CD4-positive, alpha-beta T cell treated with Interleukin-4 for 1 hour (primary cell): ENCODE data around the gene TAB2.

Experiments
- DNase-seq, 2 donors: peaks; one replicate each; pipeline ENCODE4 v3.0.0-alpha.2; 2020 to 2022

TAB2 gene

GRCh38 chr6:149317644-149318571 is at the start of gene TAB2:
TSS of gene TAB2 (plus strand) at chr6:149317712. CDS start at chr6:149369998, 52,286 bp downstream.
- peak; percentile 73 to 84 for DNase-seq

GRCh38 chr6:149268146-149268545 is 49.4 kb upstream of the TAB2 start:
- no peak for DNase-seq

GRCh38 chr6:149268768-149269167 is 48.7 kb upstream of the TAB2 start:
- DNase-seq = no peak

DNA sequence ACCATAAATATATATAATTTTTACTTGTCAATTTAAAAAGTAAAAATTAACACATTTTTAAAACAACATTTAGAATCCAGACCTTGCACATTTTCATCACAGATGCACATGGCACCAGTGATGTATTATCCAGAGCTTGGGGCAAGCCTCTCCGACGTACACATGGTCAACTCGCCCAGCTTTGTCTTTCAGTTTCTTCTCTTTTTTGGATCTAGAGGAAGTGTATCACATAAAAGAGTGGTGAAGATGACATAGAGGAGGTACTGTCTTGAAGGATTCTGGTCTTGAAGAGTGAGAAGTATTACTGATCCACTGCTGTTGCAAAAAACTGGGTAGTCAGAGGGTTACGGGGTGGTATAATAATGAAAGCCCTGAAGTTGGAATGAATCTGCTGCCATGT is 46.9 kb upstream of the TAB2 start:
- DNase-seq = no peak

DNA sequence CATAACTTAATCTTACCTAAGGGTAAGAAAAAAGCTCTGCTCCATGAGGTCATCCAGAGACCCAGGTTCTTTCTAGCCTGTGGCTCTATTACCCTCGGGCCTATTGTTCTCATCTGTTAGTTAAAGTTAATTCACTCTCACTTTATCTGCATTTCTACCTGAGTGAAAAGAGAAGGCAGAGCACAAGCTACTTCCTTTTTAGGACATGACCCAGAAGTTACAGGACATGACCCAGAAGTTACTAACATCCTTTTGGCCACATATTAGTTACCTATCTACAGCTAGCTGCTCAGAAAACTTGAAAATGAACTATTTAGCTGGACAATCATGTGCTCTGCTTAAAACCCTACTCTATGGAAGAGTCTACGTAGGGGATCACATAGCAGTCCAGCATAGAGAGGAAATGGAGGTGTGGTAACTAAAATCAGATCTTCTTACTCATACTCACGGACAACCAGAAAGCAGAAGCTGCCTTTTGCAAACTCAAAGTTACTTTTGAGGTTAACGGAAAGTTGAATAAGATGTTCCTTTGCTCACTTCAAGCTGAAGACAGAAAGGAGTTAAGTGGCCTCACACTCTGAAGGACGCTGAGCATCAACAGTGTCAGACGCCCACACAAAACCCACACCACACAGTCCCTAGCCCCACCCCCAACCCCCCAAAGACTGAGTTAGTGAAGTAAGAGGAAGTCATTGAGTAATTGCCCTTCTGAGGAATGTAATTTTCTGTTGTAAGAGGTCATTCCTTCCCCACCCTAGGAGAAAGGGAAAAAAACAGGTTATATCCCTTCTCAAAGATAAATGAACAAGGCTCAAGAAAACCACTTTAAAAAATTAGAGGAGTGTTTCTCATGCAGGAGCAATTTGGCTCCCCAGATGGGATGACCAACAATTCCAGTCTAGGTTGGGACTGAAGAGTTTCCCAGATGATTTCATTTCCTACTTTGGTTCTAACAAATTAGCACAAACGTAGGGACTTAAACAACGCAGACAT is 45.9 kb upstream of the TAB2 start:
- DNase-seq = peak; percentile 62 to 75

GRCh38 chr6:149273318-149273717 is 44.2 kb upstream of the TAB2 start:
- peak in 1 of 2 donors; percentile 21 for DNase-seq

DNA sequence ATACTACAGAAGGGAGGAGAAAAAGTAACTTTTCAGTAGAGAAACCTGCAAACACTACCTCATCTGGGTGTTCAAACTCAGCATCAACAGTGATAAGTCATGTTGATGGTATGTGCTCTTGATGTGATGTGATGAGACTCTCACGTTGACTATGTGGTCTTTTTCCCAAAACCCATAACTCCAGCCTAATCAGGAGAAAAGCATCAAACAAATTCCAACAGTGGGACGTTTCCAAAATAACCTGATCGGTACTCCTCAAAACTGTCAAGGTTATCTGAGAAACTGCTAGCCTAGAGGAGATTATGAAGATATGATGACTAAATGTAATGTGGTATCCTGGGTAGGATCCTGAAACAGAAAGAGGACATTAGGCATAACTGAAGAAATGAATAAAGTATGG is 41.9 kb upstream of the TAB2 start:
- DNase-seq = no peak

GRCh38 chr6:149277621-149278020 is 39.9 kb upstream of the TAB2 start:
- DNase-seq = no peak

- no peak for DNase-seq
Observed at GRCh38 chr6:149278997-149279396, 38.5 kb upstream of the TAB2 start.

DNA sequence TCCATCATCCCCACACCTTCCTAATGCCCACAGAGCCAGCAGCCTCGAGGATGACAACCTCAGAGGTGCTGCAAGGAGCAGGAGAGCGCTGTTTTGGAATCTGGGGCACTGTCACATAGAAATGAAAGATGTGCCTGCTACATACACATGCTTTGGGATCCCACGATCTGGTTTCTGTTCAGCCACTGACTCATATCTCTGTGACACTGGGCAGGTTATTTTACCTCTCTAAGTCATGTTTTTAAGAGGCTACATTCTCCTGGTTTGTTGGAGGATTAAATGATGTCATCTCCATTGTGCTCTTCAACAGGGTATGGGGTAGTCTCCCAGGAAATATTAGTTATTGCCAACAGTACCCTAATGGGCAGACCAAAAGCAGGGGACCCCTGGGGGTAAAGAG is 32.6 kb upstream of the TAB2 start:
- DNase-seq = no peak

DNA sequence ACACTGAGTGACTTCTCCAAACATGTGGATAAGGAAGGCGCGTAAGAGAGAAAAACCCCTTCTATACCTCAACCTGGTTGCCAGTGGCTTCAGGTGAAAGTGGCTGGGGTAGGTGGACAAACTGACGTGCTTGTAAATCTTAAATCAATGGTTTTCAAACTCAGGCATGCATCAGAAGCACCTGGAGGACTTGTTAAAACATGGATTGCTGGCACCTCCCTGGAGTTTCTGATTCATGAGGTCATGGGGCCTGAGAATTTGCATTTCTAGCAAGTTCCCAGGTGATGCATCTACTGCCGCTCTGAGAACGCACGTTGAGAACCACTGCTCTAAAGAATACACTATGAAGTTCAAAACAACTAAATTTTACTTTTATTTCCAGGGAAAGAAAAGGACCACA is 31.9 kb upstream of the TAB2 start:
- no peak for DNase-seq

DNA sequence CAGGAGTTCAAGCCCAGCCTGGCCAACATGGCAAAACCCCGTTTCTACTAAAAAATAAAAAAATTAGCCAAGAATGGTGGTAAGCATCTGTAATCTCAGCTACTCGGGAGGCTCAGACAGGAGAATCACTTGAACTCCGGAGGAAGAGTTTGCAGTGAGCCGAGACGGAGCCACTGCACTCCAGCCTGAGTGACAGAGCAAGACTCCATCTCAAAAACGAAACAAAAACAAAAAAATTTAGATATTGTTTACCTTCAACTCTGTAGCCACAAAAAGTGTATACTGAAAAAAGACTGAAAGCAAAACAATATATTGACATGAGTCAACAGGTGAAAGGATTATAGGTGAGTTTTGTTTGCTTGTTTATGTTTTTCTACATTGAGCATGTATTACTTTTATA is 30.6 kb upstream of the TAB2 start:
- no peak for DNase-seq

DNA sequence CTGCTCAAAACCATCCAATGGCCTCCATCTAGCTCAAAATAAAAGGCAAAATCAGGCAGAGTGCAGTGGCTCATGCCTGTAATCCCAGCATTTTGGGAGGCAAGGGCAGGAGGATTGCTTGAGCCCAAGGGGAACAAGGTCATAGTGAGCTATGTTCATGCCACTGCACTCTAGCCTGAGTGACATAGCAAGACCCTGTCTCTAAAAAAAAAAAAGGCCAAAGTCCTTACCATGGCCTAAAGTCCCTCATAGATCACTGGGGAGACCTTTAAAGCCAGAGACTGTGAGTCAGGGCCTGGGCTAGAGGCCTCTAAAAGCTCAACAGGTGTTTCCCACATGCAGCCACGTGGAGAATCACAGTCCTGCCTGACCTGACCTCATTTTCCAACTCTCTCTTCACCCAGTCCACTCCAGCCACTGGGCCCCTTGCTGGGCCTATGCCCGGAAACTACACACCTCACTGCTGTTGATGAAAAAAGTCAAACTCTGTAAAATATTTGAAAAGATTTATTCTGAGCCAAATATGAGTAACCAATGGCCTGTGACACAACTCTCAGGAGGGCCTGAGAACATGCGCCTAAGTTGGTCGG is 28.2 kb upstream of the TAB2 start:
- DNase-seq = no peak

- no peak for DNase-seq
Observed at GRCh38 chr6:149289966-149290365, 27.5 kb upstream of the TAB2 start.

DNA sequence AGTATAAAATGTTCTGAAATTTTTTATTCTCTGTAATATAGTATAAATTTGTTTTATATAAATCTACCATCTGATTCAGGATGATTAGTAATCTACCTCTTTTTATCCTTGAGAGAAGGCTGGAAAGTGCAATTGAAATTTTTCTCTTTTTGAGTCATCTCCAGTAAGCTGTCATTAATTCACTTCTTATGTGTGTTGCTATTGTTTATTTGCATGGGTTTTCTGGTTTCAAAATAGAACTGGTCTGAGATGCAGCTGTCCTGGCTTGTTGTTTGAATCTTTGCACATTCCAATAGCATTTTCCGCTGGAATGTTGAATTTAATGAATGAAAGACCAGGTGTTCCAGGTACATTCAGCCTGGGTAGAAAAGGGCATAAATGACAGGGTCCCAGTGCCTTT is 24.3 kb upstream of the TAB2 start:
- no peak for DNase-seq

GRCh38 chr6:149300563-149300962 is 16.9 kb upstream of the TAB2 start:
- no peak for DNase-seq

- no peak for DNase-seq
Observed at GRCh38 chr6:149302723-149303122, 14.8 kb upstream of the TAB2 start.

GRCh38 chr6:149303468-149303867 is 14.0 kb upstream of the TAB2 start:
- DNase-seq = no peak

- no peak for DNase-seq
Observed at GRCh38 chr6:149305372-149305771, 12.1 kb upstream of the TAB2 start.

- DNase-seq = no peak
Observed at GRCh38 chr6:149306967-149307366, 10.5 kb upstream of the TAB2 start.

- no peak for DNase-seq
Observed at GRCh38 chr6:149311293-149311692, 6.2 kb upstream of the TAB2 start.

GRCh38 chr6:149311766-149312165 is 5.7 kb upstream of the TAB2 start:
- DNase-seq = no peak

GRCh38 chr6:149313070-149313469 is 4.4 kb upstream of the TAB2 start:
- DNase-seq = no peak
